ENCODE measurements around the gene OR1E2. TPM values are rescaled to one million over a fixed set of nuclear protein-coding genes. Genes with fewer than 3 reads are reported as not detected.
"Not testable (repeated sequence)": the region's sequence is repeated elsewhere in the genome, so short reads cannot be mapped to it uniquely, and the experiment has no call there.

The OR1E2 gene
- total and polyA plus RNA-seq, 2 donors (not counting 1 experiment from before 2014, with no cell fraction given), result not detected

- Histone ChIP-seq H3K79me2 (ENCODE audit: control insufficient read depth, insufficient read depth, low read length) (no peaks in the 10 kb centered on the region), H3K9ac (ENCODE audit: insufficient read depth, low read length) (no peak overlapping the region), H3K4me2 (ENCODE audit: extremely low read depth, insufficient read depth, low read length) (no peak overlapping the region), H3K36me3 (ENCODE audit: control insufficient read depth, insufficient read depth, low read length) (no peaks in the 10 kb centered on the region), H2AFZ (ENCODE audit: low read length) (no peak overlapping the region), H3K4me3 (replicated peaks in 1 of 4; ENCODE audit: control extremely low read depth in 1 of 4, insufficient read depth in 1 of 4, low read depth in 3 of 4, low read length in 4 of 4) (no peak overlapping the region), H3K9me3 (ENCODE audit: control insufficient read depth, insufficient read depth, low read depth, low read length) (no peaks in the 10 kb centered on the region), H4K20me1 (ENCODE audit: control insufficient read depth, extremely low read depth, insufficient read depth, low read length) (no peaks in the 10 kb centered on the region), H3K27me3 (ENCODE audit: control insufficient read depth, insufficient read depth, low read length) (no peaks in the 10 kb centered on the region), H3K27ac (ENCODE audit: insufficient read depth, low read length) (no peak overlapping the region), H3K4me1 (ENCODE audit: control insufficient read depth, extremely low read depth, insufficient read depth, low read length) (no peaks in the 10 kb centered on the region)
- TF ChIP-seq CTCF (conservative IDR thresholded peaks at IDR 0.05 in 1 of 2, IDR thresholded peaks at IDR 0.05 in 1 of 2; ENCODE audit: low read depth in 1 of 2, low read length in 2 of 2) (no peak), EZH2 (IDR thresholded peaks at IDR 0.05; ENCODE audit: low read length, missing control alignments) (no peak)
- DNase-seq (ENCODE audit: low read depth in 2 of 2), result no peak
Observed at GRCh38 chr17:3438368-3438767, 4.7 kb upstream of the OR1E2 start.

GRCh38 chr17:3433215-3433614 lies 426 bp downstream of the OR1E2 start:
- not testable (repeated sequence) for H3K36me3 ChIP-seq (ENCODE audit: control insufficient read depth, insufficient read depth, low read length); H3K79me2 ChIP-seq (ENCODE audit: control insufficient read depth, insufficient read depth, low read length); H3K4me1 ChIP-seq (ENCODE audit: control insufficient read depth, extremely low read depth, insufficient read depth, low read length); H4K20me1 ChIP-seq (ENCODE audit: control insufficient read depth, extremely low read depth, insufficient read depth, low read length); H3K9me3 ChIP-seq (ENCODE audit: control insufficient read depth, insufficient read depth, low read depth, low read length); H3K27ac ChIP-seq (ENCODE audit: insufficient read depth, low read length); H3K27me3 ChIP-seq (ENCODE audit: control insufficient read depth, insufficient read depth, low read length); H3K9ac ChIP-seq (ENCODE audit: insufficient read depth, low read length); H3K4me2 ChIP-seq (ENCODE audit: extremely low read depth, insufficient read depth, low read length); H3K4me3 ChIP-seq (replicated peaks in 1 of 4; ENCODE audit: control extremely low read depth in 1 of 4, insufficient read depth in 1 of 4, low read depth in 3 of 4, low read length in 4 of 4); H2AFZ ChIP-seq (ENCODE audit: low read length); DNase-seq (ENCODE audit: low read depth in 2 of 2)

DNA sequence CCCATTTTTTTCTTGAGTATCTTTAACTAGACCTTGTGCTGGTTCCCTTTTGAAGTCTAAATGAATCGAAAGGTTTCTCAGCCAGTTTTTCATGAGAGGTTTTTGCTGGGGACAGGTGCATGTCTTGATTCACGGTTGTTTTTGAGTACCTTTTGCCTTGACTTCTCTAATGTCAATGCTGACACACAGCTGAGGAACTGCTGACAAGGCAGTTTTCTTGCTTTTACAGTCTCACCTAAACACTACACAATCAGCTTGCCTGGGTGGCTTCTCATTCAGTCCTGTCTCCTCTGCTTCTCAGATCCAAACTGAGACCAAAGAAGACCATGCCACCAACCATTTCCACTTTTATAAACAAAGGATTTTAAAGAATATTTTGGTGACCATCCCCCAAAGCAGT lies 15.4 kb downstream of the OR1E2 start:
- H3K9ac ChIP-seq (ENCODE audit: insufficient read depth, low read length), result no peak overlapping the region
- no peak for DNase-seq (ENCODE audit: low read depth in 2 of 2)
- H2AFZ ChIP-seq (ENCODE audit: low read length), result no peak overlapping the region
- H4K20me1 ChIP-seq (ENCODE audit: control insufficient read depth, extremely low read depth, insufficient read depth, low read length), result no peaks in the 10 kb centered on the region
- no peaks in the 10 kb centered on the region for H3K9me3 ChIP-seq (ENCODE audit: control insufficient read depth, insufficient read depth, low read depth, low read length)
- H3K4me3 ChIP-seq (replicated peaks in 1 of 4; ENCODE audit: control extremely low read depth in 1 of 4, insufficient read depth in 1 of 4, low read depth in 3 of 4, low read length in 4 of 4), result no peak overlapping the region
- H3K4me2 ChIP-seq (ENCODE audit: extremely low read depth, insufficient read depth, low read length), result no peak overlapping the region
- TF ChIP-seq CTCF (conservative IDR thresholded peaks at IDR 0.05 in 1 of 2, IDR thresholded peaks at IDR 0.05 in 1 of 2; ENCODE audit: low read depth in 1 of 2, low read length in 2 of 2), result no peak
- no peak for TF ChIP-seq EZH2 (IDR thresholded peaks at IDR 0.05; ENCODE audit: low read length, missing control alignments)
- no peaks in the 10 kb centered on the region for H3K36me3 ChIP-seq (ENCODE audit: control insufficient read depth, insufficient read depth, low read length)
- no peaks in the 10 kb centered on the region for H3K4me1 ChIP-seq (ENCODE audit: control insufficient read depth, extremely low read depth, insufficient read depth, low read length)
- no peaks in the 10 kb centered on the region for H3K27me3 ChIP-seq (ENCODE audit: control insufficient read depth, insufficient read depth, low read length)
- no peaks in the 10 kb centered on the region for H3K79me2 ChIP-seq (ENCODE audit: control insufficient read depth, insufficient read depth, low read length)
- no peak overlapping the region for H3K27ac ChIP-seq (ENCODE audit: insufficient read depth, low read length)

Data from fibroblast of lung (primary cell).